Measurements from ENCODE around the gene SCYGR4. TPM values are rescaled to one million over a fixed set of nuclear protein-coding genes. Genes with fewer than 3 reads are reported as not detected.

SCYGR4 gene
- total and polyA plus RNA-seq, 10 of the 15 experiments (the other 5 are each of a cell fraction or from before 2014, with no cell fraction given): 0.11 TPM; not detected in 9

GRCh38 chr2:227655454-227655853 lies 38.2 kb downstream of the SCYGR4 start:
- in situ Hi-C loops (cut with MboI) (no loop called here), intact Hi-C loops (cut with micrococcal nuclease; ENCODE audit: unreplicated experiment) (loop anchor here (10.0 kb wide), 1 partner anchor 531 kb away; no protein-coding TSS in a partner anchor)
- Histone ChIP-seq H3K9me3 (replicated peaks; ENCODE audit: control insufficient read depth, insufficient read depth, low read length) (no peaks in the 10 kb centered on the region), H3K27me3 (replicated peaks in 1 of 2; ENCODE audit: control insufficient read depth in 2 of 2, insufficient read depth in 2 of 2, low read length in 1 of 2) (no peaks in the 10 kb centered on the region), H3K36me3 (ENCODE audit: control insufficient read depth in 2 of 2, insufficient read depth in 2 of 2, low read length in 1 of 2) (no peaks in the 10 kb centered on the region), H3K27ac (ENCODE audit: control insufficient read depth, insufficient read depth) (no peak overlapping the region), H3K9ac (ENCODE audit: control insufficient read depth, insufficient read depth, low read length) (no peak overlapping the region), H4K20me1 (ENCODE audit: control insufficient read depth, insufficient read depth) (no peaks in the 10 kb centered on the region; the same call in 1 of the 2 replicates), H3K4me2 (ENCODE audit: control insufficient read depth, insufficient read depth) (no peak overlapping the region), H3K4me1 (ENCODE audit: control insufficient read depth, insufficient read depth, low read length) (no peaks in the 10 kb centered on the region), H3K4me3 (no peak overlapping the region), H2AFZ (ENCODE audit: control insufficient read depth, low read depth, low read length) (no peak overlapping the region), H3K79me2 (ENCODE audit: control insufficient read depth, insufficient read depth, low read length) (no peaks in the 10 kb centered on the region)
- ChIA-PET SMC1A (ENCODE audit: uncharacterized antibody, unreplicated experiment) (no interaction called here), RAD21 (ENCODE audit: unreplicated experiment) (no interaction called here), CTCF (interaction anchor here (3.8 to 5.4 kb wide), 2 partner anchors 112 to 206 kb away, joined by 69 to 134 read pairs; no protein-coding TSS in a partner anchor), POLR2A (no interaction called here)
- TF ChIP-seq PAX5 (IDR thresholded peaks at IDR 0.05; ENCODE audit: borderline replicate concordance, low read depth, low read length) (no peak), ZZZ3 (IDR thresholded peaks at IDR 0.05; ENCODE audit: control insufficient read depth, insufficient read length, low read depth) (no peak), CEBPZ (IDR thresholded peaks at IDR 0.05; ENCODE audit: low read depth, low read length) (no peak), ZNF217 (IDR thresholded peaks at IDR 0.05) (no peak), SIN3A (IDR thresholded peaks at IDR 0.05; ENCODE audit: low read depth, low read length) (no peak), NR2C1 (IDR thresholded peaks at IDR 0.05) (no peak), JUNB (IDR thresholded peaks at IDR 0.05) (peak; percentile 58), DPF2 (IDR thresholded peaks at IDR 0.05) (no peak), ZNF592 (IDR thresholded peaks at IDR 0.05) (no peak), HCFC1 (IDR thresholded peaks at IDR 0.05; ENCODE audit: low read length) (no peak), CREB1 (IDR thresholded peaks at IDR 0.05; ENCODE audit: low read depth) (0 out of 2 replicates have a peak, but pooled peaks have one; percentile 16), E2F8 (IDR thresholded peaks at IDR 0.05; ENCODE audit: low read depth, partially characterized antibody) (no peak)
- DNase-seq (ENCODE audit: low read depth, low spot score) (no peak), FAIRE-seq (no peak), ATAC-seq (peak; percentile 53)
- WGBS (ENCODE audit: insufficient coverage, insufficient replicate concordance, low lambda C conversion rate, missing lambda C conversion rate): 0% methylated on average over 1 of the region's 1 CpG
- no TSS peak for BruUV-seq (replicated peaks)

All from GM12878 (cell line).